Spleen (tissue), 7 donors: ENCODE measurements around the gene HINT3.
"Not testable (repeated sequence)": the region's sequence is repeated elsewhere in the genome, so short reads cannot be mapped to it uniquely, and the experiment has no call there.

Experiments
- POLR2A ChIP-seq, 3 donors: fragments of 450-650 bp; IDR thresholded peaks; one replicate each; pipeline ENCODE4 v1.5.1; 2017; ENCODE audit warnings: antibody characterized with exemption in 3 of 3, mild to moderate bottlenecking in 1 of 3
- TF ChIP-seq, protein P1 (sequence below), 11 experiments: fragments of 200-600 bp in 7 of 11; fragments of 450-650 bp in 4 of 11; sonication (generic) in 4 of 11; IDR thresholded peaks in 8 of 11; conservative IDR thresholded peaks in 3 of 11; 1 replicate in 7 of 11; 2 replicates in 4 of 11; pipeline versions ENCODE4 v1.4.0 to v1.8.0; 2016 to 2021; ENCODE audit warnings: antibody characterized with exemption in 11 of 11, inconsistent platforms in 4 of 11, mild to moderate bottlenecking in 1 of 11
- donor health status: DM: no; HTN: no; CAD: no; lungs with moderate emphysema.
- donor health status: DM: no; HTN: no; CAD: no.
- donor health status: DM: no; HTN: no; CAD: no.

DNA sequence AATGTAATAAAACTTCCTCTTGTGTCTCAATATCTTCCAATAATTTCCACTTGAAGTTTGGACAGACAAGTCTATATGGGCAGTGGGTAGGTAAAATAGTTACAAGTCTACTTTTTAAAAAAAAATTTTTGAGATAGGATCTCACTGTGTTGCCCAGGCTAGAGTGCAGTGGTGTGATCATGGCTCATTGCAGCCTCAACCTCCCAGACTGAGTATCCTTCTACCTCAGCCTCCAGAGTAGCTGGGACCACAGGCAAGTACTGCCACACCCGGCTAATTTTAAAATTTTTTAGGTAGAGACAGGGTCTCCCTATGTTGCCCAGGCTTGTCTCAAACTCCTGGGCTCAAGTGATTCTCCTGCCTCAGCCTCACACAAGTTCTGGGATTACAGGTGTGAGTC lies 15.9 kb downstream of the HINT3 start:
- TF ChIP-seq, protein P1, sequence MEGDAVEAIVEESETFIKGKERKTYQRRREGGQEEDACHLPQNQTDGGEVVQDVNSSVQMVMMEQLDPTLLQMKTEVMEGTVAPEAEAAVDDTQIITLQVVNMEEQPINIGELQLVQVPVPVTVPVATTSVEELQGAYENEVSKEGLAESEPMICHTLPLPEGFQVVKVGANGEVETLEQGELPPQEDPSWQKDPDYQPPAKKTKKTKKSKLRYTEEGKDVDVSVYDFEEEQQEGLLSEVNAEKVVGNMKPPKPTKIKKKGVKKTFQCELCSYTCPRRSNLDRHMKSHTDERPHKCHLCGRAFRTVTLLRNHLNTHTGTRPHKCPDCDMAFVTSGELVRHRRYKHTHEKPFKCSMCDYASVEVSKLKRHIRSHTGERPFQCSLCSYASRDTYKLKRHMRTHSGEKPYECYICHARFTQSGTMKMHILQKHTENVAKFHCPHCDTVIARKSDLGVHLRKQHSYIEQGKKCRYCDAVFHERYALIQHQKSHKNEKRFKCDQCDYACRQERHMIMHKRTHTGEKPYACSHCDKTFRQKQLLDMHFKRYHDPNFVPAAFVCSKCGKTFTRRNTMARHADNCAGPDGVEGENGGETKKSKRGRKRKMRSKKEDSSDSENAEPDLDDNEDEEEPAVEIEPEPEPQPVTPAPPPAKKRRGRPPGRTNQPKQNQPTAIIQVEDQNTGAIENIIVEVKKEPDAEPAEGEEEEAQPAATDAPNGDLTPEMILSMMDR (IDR thresholded peaks at IDR 0.05 in 8 of 11, conservative IDR thresholded peaks at IDR 0.05 in 3 of 11) = not testable (repeated sequence)
- not testable (repeated sequence) for TF ChIP-seq POLR2A (IDR thresholded peaks at IDR 0.05)
